RWPE2 (cell line): ENCODE results near the gene RGS16.

ENCODE experiments used
- ATAC-seq: fragments of 200-7000 bp; cut with Tn5 transposase; 3 replicates; pipeline ENCODE4 v1.9.1; 2021; ENCODE audit warnings: low read depth
- DNase-seq: peaks from one replicate; pipeline ENCODE4 v3.0.0-alpha.2; 2020; ENCODE audit warnings: low spot score
- H3K27ac ChIP-seq: fragments of 450-650 bp; 2 replicates; pipeline ENCODE4 v1.5.1; 2017; ENCODE audit warnings: mild to moderate bottlenecking; ENCODE audit not compliant: poor library complexity, severe bottlenecking
- H3K27me3 ChIP-seq: fragments of 250-450 bp; sonication (Bioruptor Pico); 2 replicates; pipeline ENCODE4 v1.5.1; 2021; ENCODE audit warnings: mild to moderate bottlenecking, moderate library complexity; ENCODE audit not compliant: insufficient read depth, poor library complexity, severe bottlenecking
- H3K36me3 ChIP-seq: fragments of 250-450 bp; sonication (Bioruptor Pico); 2 replicates; pipeline ENCODE4 v1.5.1; 2020; ENCODE audit warnings: low read depth, mild to moderate bottlenecking, moderate library complexity
- H3K4me1 ChIP-seq: fragments of 250-450 bp; sonication (Bioruptor Pico); 2 replicates; pipeline ENCODE4 v1.5.1; 2021; ENCODE audit warnings: mild to moderate bottlenecking, moderate library complexity; ENCODE audit not compliant: insufficient read depth, poor library complexity, severe bottlenecking
- H3K4me3 ChIP-seq: fragments of 250-450 bp; sonication (Bioruptor Pico); 2 replicates; pipeline ENCODE4 v1.5.1; 2021; ENCODE audit warnings: mild to moderate bottlenecking, moderate library complexity; ENCODE audit not compliant: severe bottlenecking
- H3K9me3 ChIP-seq: fragments of 250-450 bp; sonication (Bioruptor Pico); 2 replicates; pipeline ENCODE4 v1.5.1; 2021; ENCODE audit warnings: mild to moderate bottlenecking, moderate library complexity; ENCODE audit not compliant: severe bottlenecking
- CTCF ChIP-seq: fragments of 450-650 bp; IDR thresholded peaks from one replicate; pipeline ENCODE4 v1.5.1; 2017; ENCODE audit warnings: mild to moderate bottlenecking, moderate library complexity; ENCODE audit not compliant: poor library complexity, severe bottlenecking

The RGS16 gene

DNA sequence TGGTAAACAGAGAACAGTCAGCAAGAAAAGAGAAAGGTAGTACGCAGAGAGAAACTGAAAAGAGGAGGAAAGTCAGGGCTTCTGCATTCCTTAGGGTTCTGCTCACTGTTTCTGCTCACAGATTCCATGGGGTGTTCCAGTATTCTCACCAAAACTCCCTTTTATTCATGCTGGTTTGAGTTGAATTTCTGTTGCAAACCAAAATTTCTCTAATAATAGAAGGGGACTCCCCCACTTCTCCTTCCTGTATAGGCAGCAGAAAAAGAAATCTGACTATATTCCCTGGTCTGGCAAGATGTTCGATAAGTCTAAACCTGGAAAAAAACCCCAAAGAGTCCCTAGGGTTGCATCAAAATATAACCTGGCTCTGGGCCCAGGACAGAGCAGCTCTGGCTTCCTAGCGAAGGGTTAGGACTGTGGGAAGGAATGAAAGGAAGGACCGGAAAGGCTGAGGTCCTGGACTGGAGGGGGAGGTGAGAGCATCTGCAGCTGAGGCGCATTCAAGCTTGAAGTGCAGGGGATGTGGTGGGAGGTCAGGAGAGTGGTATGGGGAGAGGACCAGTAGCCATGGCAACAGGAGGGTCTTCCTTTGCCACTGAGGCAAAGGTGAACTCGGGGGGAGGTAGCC lies 18.8 kb upstream of the RGS16 start:
- ATAC-seq (no peak), DNase-seq (no peak)
- Histone ChIP-seq H3K4me3 (no peak overlapping the region), H3K4me1 (peaks cover 5% of the 10 kb centered on the region), H3K27ac (no peak overlapping the region), H3K27me3 (no peaks in the 10 kb centered on the region), H3K9me3 (no peaks in the 10 kb centered on the region), H3K36me3 (no peaks in the 10 kb centered on the region)
- TF ChIP-seq CTCF = no peak

- TF ChIP-seq CTCF = no peak
- Histone ChIP-seq H3K36me3 (no peaks in the 10 kb centered on the region), H3K9me3 (no peaks in the 10 kb centered on the region), H3K4me3 (no peak overlapping the region), H3K4me1 (peaks cover 10% of the 10 kb centered on the region), H3K27ac (no peak overlapping the region), H3K27me3 (no peaks in the 10 kb centered on the region)
- DNase-seq (no peak), ATAC-seq (no peak)
These were observed 17.7 kb upstream of the RGS16 start for GRCh38 chr1:182621906-182622305.

DNA sequence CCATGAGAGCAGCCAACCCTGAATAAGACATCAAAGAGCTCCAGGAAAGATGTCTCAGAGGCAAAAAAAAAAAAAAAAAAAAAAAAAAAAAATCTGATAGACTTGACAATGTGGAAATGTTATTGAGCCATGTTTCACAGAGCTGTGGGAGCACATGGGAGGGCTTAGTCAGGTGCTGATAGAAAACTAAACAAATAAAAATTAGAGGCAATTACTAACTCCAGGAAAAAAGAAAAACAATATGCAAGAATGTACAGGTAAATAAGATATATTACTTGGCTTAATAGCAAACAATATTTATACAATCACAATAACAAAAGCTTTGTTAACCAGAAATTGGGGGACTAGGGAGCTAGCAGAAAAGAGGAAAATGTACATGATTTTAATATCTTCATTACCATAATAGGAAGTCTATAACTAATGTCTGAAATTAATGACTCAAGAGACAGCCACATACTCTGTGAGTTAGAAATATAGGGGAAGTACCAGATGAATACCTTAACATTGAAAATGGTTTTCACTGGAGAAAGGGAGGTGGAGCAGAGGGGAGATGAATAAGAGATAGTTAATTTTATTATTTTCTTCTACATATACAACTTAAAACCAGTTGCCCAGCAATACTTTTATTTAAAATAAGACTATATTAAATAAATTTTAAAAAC lies 16.9 kb upstream of the RGS16 start:
- ATAC-seq (no peak), DNase-seq (no peak)
- Histone ChIP-seq H3K27me3 (peaks cover 1% of the 10 kb centered on the region), H3K27ac (no peak overlapping the region), H3K36me3 (no peaks in the 10 kb centered on the region), H3K9me3 (no peaks in the 10 kb centered on the region), H3K4me1 (peaks cover 6% of the 10 kb centered on the region), H3K4me3 (no peak overlapping the region)
- no peak for TF ChIP-seq CTCF

GRCh38 chr1:182617734-182618351 lies 13.7 kb upstream of the RGS16 start:
- H3K27me3 ChIP-seq = peaks cover 26% of the 10 kb centered on the region
- no peak overlapping the region for H3K4me3 ChIP-seq
- H3K4me1 ChIP-seq = peaks cover 14% of the 10 kb centered on the region
- TF ChIP-seq CTCF = no peak
- no peak overlapping the region for H3K27ac ChIP-seq
- no peak for ATAC-seq
- no peaks in the 10 kb centered on the region for H3K9me3 ChIP-seq
- DNase-seq = no peak
- H3K36me3 ChIP-seq = no peaks in the 10 kb centered on the region

DNA sequence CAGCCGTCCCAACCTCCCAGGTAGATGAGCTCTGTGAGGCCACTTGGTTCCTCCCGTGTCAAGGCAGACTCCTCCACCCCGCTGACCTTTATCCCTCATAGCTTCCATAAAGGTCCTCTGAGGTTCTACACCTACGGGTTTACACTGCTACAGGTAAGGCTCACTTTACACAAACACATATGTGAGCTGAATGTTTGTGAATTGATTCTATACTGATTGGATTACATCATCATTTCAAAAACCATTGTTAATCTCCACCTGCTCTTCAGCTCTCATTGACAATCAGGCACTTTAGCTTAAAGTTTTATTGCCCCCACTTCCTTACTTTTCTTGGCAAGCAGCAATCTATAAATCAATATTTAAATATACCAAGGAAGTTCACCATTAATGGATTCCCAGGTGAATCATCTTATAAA lies 12.8 kb upstream of the RGS16 start:
- peaks cover 26% of the 10 kb centered on the region for H3K27me3 ChIP-seq
- no peaks in the 10 kb centered on the region for H3K36me3 ChIP-seq
- H3K9me3 ChIP-seq = no peaks in the 10 kb centered on the region
- DNase-seq (no peak), ATAC-seq (no peak)
- H3K4me1 ChIP-seq = peaks cover 14% of the 10 kb centered on the region
- no peak overlapping the region for H3K27ac ChIP-seq
- H3K4me3 ChIP-seq = no peak overlapping the region
- TF ChIP-seq CTCF = no peak
